Measurements from ENCODE around the gene RBM47.
A peak's percentile ranks its signal among the peaks of the same experiment; 100 is the strongest.

The RBM47 gene

GRCh38 chr4:40619600-40619999 lies 10.1 kb downstream of the RBM47 start:
- DNase-seq (ENCODE audit: low read depth in 1 of 2, low spot score in 1 of 2) = no peak
- H3K4me3 ChIP-seq (replicated peaks; ENCODE audit: insufficient read depth, low read length) = no peak overlapping the region
- no peak overlapping the region for H3K27ac ChIP-seq (replicated peaks)
- no peaks in the 10 kb centered on the region for H3K27me3 ChIP-seq (ENCODE audit: insufficient read depth, poor library complexity, severe bottlenecking)
- TF ChIP-seq, protein P1, sequence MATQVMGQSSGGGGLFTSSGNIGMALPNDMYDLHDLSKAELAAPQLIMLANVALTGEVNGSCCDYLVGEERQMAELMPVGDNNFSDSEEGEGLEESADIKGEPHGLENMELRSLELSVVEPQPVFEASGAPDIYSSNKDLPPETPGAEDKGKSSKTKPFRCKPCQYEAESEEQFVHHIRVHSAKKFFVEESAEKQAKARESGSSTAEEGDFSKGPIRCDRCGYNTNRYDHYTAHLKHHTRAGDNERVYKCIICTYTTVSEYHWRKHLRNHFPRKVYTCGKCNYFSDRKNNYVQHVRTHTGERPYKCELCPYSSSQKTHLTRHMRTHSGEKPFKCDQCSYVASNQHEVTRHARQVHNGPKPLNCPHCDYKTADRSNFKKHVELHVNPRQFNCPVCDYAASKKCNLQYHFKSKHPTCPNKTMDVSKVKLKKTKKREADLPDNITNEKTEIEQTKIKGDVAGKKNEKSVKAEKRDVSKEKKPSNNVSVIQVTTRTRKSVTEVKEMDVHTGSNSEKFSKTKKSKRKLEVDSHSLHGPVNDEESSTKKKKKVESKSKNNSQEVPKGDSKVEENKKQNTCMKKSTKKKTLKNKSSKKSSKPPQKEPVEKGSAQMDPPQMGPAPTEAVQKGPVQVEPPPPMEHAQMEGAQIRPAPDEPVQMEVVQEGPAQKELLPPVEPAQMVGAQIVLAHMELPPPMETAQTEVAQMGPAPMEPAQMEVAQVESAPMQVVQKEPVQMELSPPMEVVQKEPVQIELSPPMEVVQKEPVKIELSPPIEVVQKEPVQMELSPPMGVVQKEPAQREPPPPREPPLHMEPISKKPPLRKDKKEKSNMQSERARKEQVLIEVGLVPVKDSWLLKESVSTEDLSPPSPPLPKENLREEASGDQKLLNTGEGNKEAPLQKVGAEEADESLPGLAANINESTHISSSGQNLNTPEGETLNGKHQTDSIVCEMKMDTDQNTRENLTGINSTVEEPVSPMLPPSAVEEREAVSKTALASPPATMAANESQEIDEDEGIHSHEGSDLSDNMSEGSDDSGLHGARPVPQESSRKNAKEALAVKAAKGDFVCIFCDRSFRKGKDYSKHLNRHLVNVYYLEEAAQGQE (IDR thresholded peaks at IDR 0.05; ENCODE audit: insufficient replicate concordance, low read depth) = no peak
- TF ChIP-seq, protein P2, sequence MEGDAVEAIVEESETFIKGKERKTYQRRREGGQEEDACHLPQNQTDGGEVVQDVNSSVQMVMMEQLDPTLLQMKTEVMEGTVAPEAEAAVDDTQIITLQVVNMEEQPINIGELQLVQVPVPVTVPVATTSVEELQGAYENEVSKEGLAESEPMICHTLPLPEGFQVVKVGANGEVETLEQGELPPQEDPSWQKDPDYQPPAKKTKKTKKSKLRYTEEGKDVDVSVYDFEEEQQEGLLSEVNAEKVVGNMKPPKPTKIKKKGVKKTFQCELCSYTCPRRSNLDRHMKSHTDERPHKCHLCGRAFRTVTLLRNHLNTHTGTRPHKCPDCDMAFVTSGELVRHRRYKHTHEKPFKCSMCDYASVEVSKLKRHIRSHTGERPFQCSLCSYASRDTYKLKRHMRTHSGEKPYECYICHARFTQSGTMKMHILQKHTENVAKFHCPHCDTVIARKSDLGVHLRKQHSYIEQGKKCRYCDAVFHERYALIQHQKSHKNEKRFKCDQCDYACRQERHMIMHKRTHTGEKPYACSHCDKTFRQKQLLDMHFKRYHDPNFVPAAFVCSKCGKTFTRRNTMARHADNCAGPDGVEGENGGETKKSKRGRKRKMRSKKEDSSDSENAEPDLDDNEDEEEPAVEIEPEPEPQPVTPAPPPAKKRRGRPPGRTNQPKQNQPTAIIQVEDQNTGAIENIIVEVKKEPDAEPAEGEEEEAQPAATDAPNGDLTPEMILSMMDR (IDR thresholded peaks at IDR 0.05; ENCODE audit: insufficient read depth, low read length) = no peak
- TF ChIP-seq SPI1 (IDR thresholded peaks at IDR 0.05; ENCODE audit: borderline replicate concordance, low read depth) = no peak
- TF ChIP-seq POLR2AphosphoS5 (IDR thresholded peaks at IDR 0.05; ENCODE audit: low read depth) = no peak
- no peak for TF ChIP-seq GABPA (IDR thresholded peaks at IDR 0.05; ENCODE audit: low read depth)

DNA sequence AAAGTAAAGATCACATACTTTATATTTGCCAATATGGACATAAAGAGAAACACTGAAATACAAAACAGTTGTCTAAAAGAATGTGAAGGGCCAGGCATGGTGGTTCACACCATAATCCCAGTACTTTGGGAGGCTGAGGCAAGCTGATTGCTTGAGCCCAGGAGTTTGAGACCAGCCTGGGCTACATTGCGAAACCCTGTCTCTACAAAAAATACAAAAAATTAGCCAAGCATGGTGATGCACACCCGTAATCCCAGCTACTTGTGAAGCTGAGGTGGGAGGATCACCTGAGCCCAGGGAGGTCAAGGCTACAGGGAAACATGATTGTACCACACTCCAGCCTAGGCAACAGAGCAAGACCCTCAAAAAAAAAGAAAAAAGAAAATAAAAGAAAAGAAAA lies 11.8 kb downstream of the RBM47 start:
- no peak overlapping the region for H3K27ac ChIP-seq (replicated peaks)
- H3K4me3 ChIP-seq (replicated peaks; ENCODE audit: insufficient read depth, low read length) = no peak overlapping the region
- H3K27me3 ChIP-seq (ENCODE audit: insufficient read depth, poor library complexity, severe bottlenecking) = no peaks in the 10 kb centered on the region
- TF ChIP-seq POLR2AphosphoS5 (IDR thresholded peaks at IDR 0.05; ENCODE audit: low read depth) (no peak), GABPA (IDR thresholded peaks at IDR 0.05; ENCODE audit: low read depth) (no peak), SPI1 (IDR thresholded peaks at IDR 0.05; ENCODE audit: borderline replicate concordance, low read depth) (no peak)
- TF ChIP-seq, protein P1 (IDR thresholded peaks at IDR 0.05; ENCODE audit: insufficient replicate concordance, low read depth) = no peak
- TF ChIP-seq, protein P2 (IDR thresholded peaks at IDR 0.05; ENCODE audit: insufficient read depth, low read length) = no peak
- peak; percentile 10 to 27 for DNase-seq (ENCODE audit: low read depth in 1 of 2, low spot score in 1 of 2)

DNA sequence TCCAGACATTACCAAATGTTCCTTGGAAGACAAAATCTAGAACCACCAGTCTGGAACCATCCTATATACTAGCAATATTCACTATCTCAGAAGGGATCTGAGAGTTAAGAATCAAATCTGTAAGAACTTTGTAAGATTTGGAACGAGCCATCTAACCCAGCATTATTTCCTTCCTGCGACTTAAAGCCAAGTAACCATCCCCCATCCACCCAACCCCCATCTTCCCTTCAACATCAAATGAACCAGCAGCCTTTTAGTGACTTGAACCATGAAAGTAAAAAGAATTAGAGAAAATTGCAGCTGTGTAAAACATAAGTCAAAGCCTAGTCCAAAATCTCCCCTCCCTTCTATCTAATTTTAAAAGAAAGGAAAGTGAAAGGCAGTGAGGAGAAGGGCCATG lies 15.6 kb downstream of the RBM47 start:
- no peak overlapping the region for H3K27ac ChIP-seq (replicated peaks)
- TF ChIP-seq, protein P1 (IDR thresholded peaks at IDR 0.05; ENCODE audit: insufficient replicate concordance, low read depth) = no peak
- TF ChIP-seq SPI1 (IDR thresholded peaks at IDR 0.05; ENCODE audit: borderline replicate concordance, low read depth) = no peak
- TF ChIP-seq, protein P2 (IDR thresholded peaks at IDR 0.05; ENCODE audit: insufficient read depth, low read length) = no peak
- no peak for TF ChIP-seq GABPA (IDR thresholded peaks at IDR 0.05; ENCODE audit: low read depth)
- no peak for TF ChIP-seq POLR2AphosphoS5 (IDR thresholded peaks at IDR 0.05; ENCODE audit: low read depth)
- no peak for DNase-seq (ENCODE audit: low read depth in 1 of 2, low spot score in 1 of 2)
- H3K27me3 ChIP-seq (ENCODE audit: insufficient read depth, poor library complexity, severe bottlenecking) = no peaks in the 10 kb centered on the region
- no peak overlapping the region for H3K4me3 ChIP-seq (replicated peaks; ENCODE audit: insufficient read depth, low read length)
